Activated T-cell treated with anti-CD3 and anti-CD28 coated beads, Interleukin-2, amount 50 U/mL, for 1 hour (primary cell): Measurements from ENCODE around the gene NF1.
"Not testable (repeated sequence)": the region's sequence is repeated elsewhere in the genome, so short reads cannot be mapped to it uniquely, and the experiment has no call there.

Experiments
- DNase-seq: peaks from one replicate; pipeline ENCODE4 v3.0.0-alpha.2; 2020

The NF1 gene

DNA sequence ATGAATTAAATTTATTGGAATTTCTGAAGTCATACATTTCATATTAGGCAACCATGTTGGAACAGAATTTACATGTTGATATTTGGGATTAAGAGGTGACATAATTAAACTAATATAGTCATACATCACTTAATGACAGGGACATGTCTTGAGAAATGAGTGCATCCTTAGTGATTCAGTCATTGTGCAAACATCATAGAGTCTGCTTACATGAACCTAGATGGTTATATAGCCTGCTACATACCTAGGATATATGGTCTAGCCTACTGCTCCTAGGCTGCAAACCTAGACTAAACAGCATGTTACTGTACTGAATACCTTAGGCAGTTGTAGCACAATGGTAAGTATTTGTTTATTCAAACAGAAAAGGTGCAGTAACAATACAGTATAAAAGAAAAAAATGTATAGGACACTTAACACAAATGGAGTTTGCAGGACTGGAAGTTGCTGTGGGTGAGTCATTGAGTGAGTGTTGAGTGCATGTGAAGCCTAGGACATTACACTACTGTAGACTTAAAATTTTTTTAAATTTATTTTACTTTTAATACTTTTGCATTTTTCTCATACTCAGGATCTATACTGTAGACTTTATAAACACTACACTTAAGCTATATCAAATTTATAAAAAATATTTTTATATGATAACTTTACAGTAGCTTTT is 116.7 kb downstream of the NF1 start:
- DNase-seq = no peak

DNA sequence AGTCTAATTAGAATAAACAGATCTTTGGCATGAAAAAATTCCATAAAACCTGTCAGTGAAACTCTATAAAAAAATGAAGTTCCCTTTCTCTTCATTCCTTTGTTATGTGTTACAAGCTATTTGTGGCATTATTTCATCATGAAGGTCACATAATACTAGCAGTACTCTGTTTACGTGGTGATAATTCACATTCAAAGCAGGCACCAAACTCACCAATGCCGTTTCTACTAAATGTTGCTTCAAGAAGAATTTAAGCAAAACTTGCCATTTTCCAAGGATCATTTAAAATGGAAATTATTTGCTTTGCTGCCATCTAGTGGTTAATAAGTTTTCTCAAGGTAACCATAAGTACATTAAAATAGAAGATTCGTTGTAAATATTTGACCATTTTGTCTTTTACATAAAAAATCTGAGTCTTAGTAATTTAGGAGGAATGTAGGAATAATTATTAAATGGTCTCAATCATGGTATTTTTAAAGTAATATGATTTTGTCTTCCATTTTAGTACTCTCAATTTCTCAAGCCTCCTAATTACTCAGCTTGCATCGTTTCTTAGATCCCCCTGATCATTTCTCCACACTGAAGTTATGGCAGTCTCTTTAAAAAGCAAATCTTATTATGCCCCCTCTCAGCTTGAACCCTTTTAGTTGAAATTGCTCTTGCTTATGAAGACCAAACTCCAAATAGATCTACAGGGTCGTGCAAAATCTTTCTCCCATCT is 121.4 kb downstream of the NF1 start:
- no peak for DNase-seq

DNA sequence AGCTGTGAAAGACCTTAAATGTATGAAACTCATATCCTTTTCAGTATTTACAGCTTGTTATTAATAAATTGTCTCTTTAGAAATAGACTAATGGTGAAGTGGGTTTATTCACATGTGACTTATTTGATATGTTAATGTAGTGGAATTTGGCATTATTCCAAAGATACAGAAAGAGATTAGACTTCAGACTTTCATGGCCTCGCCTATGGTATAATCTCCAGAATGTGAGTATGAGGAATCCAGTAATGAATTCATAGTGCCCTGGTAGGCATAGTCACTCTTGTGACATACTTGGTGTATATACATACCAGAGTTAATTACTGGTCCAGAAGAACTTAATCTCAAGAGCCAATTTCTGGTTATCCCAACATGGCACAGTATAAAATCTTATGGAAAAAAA is 129.6 kb downstream of the NF1 start:
- no peak for DNase-seq

DNA sequence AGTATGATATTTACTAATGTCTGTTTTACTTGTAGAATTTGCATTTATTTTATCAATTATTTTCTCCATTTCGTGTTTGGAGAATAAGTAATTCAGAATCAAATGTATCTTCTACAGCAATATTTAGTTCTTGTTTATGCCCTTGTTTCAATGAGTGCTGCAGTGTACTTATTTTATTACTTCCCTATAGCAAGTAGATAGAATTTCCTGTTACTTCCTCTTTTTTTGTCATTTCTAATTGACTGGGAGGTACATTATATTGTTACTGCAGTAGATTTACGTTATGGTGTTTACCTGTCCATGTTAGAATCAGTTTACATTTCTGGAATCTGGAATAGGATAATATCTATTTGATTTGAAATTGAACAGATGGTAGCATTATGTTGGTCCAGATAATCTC is 131.1 kb downstream of the NF1 start:
- DNase-seq = no peak

DNA sequence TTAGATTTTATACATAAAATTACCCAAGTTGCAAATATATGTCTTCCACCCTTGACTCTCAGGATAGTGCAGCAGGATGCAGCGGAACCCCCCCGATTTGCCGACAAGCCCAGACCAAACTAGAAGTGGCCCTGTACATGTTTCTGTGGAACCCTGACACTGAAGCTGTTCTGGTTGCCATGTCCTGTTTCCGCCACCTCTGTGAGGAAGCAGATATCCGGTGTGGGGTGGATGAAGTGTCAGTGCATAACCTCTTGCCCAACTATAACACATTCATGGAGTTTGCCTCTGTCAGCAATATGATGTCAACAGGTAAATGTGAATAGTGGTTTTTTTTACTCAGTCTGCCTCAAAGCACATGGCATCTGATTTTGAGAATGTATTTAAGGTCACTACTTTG is 131.6 kb downstream of the NF1 start:
- DNase-seq = no peak

DNA sequence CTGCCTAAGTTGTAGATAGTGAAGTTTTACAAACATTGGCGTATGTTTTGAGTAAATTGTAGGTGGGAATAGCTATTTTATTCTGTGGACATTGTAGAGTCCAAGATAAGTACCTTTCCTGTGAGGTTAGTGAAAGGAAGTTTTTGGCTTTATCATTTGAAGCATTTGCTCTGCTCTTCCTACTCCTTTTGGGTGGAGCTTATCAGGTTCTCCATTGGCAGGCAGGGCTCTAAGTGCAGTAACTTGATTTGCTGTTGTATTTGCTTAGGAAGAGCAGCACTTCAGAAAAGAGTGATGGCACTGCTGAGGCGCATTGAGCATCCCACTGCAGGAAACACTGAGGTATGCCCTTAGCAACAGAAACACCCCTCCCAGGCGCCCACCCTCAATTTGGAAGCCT is 132.2 kb downstream of the NF1 start:
- DNase-seq = no peak

DNA sequence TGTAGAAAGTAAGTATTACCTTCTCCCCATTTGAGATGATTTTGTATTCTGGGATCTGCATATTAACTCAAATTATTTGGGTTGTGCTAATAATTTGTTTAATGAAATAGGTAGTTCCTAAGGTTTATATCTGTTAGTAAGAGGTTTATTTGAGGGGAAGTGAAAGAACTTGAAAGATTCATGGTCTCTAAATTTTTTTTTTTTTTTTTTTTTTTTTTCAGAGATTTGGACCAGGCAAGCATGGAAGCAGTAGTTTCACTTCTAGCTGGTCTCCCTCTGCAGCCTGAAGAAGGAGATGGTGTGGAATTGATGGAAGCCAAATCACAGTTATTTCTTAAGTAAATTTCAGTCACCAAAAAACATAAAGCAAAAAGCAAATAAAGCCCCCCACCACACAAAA is 137.1 kb downstream of the NF1 start:
- DNase-seq = no peak

DNA sequence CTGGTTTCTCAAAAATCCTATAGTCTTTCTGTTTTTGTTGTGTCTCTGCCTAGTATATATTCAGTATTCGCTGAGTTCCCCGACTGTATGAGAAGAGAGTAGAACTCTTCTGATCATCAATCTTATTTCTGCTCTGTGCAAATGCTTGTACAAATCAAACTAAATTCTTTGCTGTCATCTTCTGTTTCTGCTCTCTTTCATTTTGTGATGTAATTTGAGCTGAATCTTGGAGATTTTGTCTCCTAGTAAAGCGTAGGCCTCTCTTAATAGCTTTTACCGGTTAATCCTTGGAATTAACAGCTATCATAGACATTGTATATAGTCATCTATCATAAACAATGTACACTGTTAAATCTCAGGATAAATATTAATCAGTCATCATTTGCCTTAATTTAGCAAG is 140.3 kb downstream of the NF1 start:
- DNase-seq = no peak

DNA sequence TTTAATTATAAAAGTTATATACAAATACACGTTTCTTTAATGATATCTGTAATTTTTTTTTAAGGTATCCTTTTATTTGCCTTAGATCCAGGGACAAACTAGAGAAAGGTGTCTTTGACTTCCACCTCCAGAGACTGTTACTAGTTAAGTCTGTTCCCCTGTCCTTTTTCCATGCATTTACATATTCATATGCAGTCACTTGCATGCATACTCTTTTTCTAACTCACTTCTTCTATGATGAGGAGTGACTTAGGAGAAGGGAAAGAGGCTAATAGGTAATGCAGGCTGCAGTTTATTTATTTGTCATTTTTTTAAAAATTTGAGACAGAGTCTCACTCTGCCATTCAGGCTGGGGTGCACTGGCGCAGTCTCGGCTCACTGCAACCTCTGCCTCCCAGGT is 141.4 kb downstream of the NF1 start:
- no peak for DNase-seq

DNA sequence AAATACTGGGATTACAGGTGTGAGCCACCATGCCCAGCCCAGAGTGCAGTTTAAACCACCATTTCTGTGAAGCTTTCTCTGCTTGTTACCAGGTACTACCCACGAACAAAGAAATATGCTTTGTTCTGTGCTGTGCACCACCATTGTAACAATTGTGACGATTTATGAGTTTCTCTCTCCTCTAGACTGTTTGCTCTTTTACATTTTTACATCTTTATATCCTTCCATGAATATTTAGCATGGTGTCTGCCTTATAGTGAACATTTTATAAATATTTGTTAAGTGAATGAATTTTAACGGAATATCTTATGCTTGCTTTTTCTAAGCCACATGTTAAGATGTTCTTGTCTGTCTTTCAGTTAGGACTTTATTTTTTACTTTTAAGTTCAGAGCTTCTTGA is 141.9 kb downstream of the NF1 start:
- no peak for DNase-seq

DNA sequence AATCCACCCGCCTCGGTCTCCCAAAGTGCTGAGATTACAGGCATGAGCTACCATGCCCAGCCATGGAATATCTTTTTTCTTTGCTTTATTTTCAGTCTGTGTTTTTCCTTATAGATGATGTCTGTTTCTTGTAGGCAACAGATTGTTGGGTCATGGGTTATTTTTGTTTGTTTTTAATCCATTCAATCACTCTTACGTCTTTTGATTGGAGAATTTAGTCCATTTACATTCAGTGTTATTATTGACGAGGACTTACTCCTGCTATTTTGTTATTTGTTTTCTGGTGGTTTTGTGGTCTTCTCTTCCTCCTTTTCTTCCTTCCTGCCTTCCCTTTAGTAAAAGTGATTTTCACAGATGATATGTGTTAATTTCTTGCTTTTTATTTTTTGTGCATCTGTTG is 146.3 kb downstream of the NF1 start:
- DNase-seq = no peak

DNA sequence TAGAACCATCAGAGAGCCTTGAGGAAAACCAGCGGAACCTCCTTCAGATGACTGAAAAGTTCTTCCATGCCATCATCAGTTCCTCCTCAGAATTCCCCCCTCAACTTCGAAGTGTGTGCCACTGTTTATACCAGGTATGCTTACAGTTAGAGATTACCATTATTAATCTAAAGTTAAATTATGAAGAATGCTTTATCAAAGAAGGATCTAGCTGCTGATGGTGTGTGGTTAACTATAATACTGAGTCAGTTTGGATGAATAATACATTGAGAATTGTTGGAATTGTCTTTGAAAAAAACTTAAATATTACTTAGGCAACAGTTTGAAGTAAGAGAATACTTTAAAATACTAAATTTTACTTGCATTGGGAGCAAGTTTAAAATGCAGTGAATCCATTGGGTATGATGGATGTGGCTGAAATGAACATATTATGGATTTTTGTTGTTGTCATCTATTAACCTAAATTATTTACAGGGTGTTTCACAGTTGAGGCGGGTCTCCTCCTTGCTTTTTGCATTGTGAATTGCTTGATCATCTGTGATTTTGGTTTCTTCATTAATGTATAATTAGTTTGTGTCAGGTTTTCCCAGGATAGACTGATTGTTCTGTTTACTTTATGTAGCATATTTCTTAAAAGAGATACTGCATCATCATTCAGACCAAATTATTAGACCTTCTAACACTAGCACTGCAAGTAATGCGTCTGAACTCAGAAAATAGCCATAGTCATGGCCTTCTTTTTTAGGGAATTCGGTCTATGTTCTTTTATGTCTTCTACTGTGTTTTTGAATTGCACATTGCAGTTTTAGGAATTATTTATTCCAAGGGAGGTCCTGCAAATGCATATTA is 154.4 kb downstream of the NF1 start:
- DNase-seq = no peak

DNA sequence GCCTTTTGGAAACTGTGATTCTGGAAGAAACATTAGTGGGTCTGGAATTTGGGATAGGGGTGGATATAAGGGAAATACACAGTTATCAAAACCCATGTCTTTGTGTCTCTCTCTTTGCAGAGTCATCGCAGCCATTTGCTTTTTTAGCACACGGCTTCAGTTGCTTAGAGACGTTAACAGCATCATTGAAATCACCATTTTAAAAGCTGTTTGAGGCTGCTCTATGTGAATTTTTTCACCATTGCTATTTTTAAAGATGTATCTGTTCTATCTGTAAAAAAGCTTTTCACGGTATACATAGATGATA is 155.0 kb downstream of the NF1 start:
- no peak for DNase-seq

DNA sequence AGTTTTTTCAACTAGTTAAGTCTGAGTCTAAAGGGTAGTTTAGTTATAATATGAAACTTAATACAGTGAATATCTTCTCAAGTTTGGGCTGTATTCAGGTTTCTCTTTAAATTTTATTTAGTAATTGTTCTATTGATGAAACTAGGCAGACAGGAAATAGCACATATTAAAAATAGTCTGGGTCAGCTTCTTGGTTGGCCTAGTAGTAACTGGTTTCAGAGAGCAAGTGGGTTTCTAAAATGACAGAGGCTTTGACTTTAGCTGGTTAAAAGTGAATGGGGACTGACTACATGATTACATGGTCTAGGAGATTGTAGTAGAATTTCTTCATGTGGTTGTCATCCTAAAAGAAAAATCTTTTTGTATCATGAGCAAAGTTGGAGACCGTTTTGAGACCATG is 155.5 kb downstream of the NF1 start:
- no peak for DNase-seq

DNA sequence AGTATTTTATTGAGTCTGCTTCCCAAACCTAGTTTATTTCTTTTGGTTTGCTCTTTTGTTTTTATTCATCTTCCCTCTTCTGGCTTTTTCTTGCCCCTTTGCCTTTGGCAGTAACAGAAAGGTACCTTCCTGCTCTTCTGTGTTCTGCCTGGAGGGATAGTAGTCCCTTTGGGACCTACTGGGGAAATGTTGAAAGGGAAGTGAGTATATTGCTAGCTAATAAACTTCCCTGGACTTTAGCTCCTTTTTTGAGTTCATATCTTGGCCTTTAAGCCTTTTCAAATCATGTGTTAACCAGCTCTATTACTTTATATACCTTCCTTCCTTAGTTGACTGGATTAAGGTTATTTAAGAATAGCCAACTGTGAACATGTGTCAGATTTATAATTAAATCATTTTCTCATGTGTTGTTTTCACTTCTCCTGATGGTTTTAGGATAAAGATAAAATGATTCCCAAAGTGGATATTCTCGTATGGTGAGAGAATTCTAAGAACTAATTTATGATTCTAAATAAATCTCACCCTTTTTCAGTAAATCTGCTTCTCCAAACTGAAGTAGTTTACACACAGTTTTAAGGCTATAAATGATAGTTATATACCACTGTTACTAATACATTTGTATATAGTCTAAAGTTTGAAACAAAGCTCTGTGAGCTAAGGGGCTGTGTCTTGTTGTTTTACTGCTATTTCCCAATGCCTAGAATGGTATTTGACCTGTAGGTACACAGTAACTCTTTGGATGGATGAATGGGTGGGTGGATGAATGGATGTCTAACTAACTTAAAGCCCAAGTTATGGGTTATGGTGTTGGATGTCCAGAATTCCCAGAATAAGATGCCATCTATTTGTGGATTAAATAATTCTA is 156.6 kb downstream of the NF1 start:
- DNase-seq = no peak

DNA sequence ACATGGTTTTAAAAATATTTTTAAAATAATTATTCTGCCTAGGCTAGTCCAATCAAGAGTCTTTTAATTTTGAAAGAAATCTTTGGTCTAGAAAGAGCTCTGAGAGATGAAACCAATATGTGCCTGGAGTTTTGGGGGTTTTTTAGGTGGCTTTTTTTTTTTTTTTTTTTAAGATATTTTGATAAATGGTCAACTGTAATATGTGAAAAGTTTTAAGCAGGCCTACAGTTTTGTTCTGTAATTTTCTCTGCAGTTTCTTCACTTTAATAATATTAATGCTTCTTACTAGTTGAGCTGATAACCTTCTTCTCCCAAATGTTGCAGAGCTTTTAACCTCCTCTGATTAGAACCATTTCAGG is 157.2 kb downstream of the NF1 start:
- no peak for DNase-seq

DNA sequence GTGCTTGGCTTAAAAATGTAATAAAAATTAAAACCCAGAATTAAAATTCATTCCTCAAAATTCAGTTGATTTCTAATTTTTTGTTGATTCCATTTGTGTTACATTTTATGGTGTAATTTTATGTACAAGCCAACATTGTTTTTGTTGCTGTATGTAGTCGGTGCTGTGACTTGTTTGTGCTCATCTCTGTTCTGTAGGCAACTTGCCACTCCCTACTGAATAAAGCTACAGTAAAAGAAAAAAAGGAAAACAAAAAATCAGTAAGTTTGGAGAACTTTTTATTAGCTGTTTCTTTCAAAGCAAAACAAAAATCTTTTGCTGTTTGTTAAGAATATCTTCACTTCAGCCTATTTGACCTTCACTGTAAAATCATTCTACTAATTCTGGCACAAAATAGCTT is 158.0 kb downstream of the NF1 start:
- DNase-seq = no peak

DNA sequence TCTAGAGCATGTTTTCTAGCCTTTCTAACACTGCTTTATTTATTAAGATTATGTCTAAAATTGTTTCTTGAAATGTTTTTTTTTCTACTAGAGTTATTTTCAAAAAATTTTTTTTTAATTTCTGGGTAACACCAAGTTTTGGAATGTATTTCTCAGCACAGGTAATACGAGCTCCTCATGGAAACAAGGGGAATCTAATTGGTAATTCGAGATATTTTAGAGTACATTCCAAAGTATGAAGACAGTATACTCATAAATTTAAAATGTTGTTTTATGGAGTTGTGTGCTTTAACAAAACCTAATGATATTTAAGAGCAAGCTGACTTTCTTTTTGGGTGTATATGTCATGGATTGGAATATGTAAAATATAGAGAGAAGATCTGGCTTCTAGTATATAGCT is 159.9 kb downstream of the NF1 start:
- no peak for DNase-seq

DNA sequence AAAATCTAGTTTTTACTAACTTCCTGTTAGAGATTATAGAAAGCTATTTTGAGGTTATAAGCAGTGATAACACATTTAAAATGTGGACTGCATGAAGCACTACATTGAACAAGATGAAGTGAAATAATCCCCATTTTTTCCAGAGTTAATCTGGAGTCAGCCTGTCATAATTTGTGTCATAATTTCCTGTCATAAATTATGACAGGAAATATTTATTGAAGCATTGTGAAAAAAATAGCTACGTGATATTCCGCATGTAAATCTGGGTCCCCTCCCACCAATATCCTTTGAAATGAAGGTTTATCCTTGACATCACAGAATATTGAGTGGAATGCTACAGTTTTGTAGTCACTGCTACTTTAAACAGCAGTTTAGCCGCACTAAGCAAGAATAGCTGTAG is 162.2 kb downstream of the NF1 start:
- no peak for DNase-seq

DNA sequence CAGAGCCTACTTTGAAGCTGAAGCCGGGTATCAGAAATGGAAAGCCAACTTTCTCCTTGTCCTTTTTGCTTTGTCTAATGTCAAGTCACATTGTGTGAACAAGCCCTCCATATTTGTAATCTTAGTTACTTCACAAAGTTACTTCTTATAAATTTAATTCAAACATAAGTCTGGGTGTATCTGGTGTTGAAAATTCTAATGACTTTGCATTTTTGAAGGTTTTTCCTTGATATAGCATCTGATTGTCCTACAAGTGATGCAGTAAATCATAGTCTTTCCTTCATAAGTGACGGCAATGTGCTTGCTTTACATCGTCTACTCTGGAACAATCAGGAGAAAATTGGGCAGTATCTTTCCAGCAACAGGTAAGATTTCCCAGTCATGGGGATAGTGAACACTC is 165.4 kb downstream of the NF1 start:
- DNase-seq = no peak

DNA sequence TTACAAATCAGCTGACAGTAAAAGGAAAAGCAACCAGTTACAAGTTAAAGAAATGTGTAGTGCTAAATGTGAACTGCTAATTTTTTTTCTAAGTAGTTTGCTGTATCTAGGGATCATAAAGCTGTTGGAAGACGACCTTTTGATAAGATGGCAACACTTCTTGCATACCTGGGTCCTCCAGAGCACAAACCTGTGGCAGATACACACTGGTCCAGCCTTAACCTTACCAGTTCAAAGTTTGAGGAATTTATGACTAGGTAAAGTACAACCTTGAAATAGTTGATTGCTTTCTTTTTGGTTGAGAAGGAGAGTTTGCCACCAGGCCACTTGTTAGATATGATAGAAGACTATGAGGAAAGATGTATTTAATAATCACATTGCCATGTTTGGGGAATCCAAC is 166.8 kb downstream of the NF1 start:
- no peak for DNase-seq

DNA sequence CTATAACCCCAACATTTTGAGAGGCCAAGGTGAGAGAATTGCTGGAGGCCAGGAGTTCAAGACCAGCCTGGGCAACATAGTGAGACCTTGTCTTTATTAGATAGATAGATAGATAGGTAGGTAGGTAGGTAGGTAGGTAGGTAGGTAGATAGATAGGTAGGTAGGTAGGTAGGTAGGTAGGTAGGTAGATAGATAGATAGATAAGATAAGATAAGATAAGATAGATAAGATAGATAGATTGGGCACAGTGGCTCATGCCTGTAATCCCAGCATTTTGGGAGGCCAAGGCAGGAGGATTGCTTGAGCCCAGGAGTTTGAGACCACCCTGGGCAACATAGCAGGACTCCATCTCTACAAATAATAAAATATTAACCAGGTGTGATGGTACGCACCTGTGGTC is 168.1 kb downstream of the NF1 start:
- not testable (repeated sequence) for DNase-seq

DNA sequence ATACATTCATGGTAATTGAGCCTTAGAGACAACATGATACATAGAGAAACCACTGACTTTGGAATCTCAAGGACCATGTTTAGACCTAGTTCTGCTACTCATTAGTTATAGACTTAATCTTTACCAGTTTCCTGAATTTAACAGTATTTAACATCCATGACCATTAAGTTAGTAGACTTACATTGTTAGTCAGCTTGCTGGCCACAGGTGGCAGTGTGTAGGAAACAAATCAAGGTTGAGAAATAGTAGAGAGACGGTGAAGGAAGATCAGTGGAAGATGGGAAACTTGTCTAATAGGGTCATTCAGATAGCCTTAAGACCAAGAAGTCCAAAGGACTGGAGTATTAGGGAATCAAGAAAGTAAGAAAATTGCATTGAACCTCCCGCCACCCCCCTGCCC is 171.3 kb downstream of the NF1 start:
- DNase-seq = no peak
